ENCODE measurements around the gene GTF2H4.

DNA sequence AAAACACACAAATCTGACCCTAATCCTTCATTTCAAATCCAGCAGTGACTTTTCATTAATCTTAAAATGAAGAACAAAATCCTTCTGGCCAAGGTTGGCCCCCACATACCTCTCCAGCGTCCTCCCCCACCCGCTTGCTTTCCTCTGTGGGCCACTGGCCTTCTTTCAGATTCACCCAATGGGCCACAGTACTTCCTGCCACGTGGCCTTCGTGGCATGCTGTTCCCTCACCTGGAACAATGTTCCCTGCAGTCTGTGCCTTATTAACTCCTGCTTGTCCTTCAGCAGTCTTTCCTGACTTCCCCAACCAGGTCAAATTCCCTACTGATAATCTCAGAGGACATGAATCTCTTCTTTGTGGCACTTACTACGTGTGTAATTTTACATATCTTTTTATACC is 5.3 kb upstream of the GTF2H4 start:
- TF ChIP-seq CTCF (IDR thresholded peaks at IDR 0.05; ENCODE audit: insufficient read depth, low read length, poor library complexity, severe bottlenecking) = no peak
- TF ChIP-seq EZH2phosphoT487 (conservative IDR thresholded peaks at IDR 0.05; ENCODE audit: low read length) = no peak

Data from SU-DHL-6 (cell line).